ENCODE data around the gene ETS1.

ETS1 gene

DNA sequence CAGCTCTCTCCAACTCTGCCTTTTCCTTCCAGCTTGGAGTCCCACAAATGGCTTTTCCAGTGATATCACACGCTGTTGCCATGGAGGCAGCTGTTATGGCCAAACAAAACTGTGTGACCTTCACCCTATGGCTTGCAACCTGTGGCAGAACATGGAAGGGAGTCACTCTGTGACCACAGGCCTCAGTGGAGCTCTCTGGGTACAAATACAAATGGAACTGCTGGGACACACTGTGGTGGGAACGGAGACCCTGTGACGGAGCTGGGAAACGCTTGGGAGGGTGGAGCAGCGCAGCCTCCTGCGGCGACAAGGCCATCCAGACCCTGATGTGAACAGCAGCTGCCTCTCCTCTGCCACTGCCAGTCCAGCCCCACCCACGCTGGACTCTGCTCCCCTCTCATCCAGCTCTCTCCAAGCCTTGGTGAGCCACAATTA lies 162.5 kb downstream of the ETS1 start:
- TF ChIP-seq, protein P1, sequence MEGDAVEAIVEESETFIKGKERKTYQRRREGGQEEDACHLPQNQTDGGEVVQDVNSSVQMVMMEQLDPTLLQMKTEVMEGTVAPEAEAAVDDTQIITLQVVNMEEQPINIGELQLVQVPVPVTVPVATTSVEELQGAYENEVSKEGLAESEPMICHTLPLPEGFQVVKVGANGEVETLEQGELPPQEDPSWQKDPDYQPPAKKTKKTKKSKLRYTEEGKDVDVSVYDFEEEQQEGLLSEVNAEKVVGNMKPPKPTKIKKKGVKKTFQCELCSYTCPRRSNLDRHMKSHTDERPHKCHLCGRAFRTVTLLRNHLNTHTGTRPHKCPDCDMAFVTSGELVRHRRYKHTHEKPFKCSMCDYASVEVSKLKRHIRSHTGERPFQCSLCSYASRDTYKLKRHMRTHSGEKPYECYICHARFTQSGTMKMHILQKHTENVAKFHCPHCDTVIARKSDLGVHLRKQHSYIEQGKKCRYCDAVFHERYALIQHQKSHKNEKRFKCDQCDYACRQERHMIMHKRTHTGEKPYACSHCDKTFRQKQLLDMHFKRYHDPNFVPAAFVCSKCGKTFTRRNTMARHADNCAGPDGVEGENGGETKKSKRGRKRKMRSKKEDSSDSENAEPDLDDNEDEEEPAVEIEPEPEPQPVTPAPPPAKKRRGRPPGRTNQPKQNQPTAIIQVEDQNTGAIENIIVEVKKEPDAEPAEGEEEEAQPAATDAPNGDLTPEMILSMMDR (IDR thresholded peaks at IDR 0.05; ENCODE audit: borderline replicate concordance, insufficient read depth, low read depth, low read length) = no peak
- no peak overlapping the region for H3K4me3 ChIP-seq (ENCODE audit: low read depth, low read length)

GRCh38 chr11:128424271-128424711 lies 163.1 kb downstream of the ETS1 start:
- H3K4me3 ChIP-seq (ENCODE audit: low read depth, low read length) = no peak overlapping the region
- TF ChIP-seq, protein P1 (IDR thresholded peaks at IDR 0.05; ENCODE audit: borderline replicate concordance, insufficient read depth, low read depth, low read length) = no peak

DNA sequence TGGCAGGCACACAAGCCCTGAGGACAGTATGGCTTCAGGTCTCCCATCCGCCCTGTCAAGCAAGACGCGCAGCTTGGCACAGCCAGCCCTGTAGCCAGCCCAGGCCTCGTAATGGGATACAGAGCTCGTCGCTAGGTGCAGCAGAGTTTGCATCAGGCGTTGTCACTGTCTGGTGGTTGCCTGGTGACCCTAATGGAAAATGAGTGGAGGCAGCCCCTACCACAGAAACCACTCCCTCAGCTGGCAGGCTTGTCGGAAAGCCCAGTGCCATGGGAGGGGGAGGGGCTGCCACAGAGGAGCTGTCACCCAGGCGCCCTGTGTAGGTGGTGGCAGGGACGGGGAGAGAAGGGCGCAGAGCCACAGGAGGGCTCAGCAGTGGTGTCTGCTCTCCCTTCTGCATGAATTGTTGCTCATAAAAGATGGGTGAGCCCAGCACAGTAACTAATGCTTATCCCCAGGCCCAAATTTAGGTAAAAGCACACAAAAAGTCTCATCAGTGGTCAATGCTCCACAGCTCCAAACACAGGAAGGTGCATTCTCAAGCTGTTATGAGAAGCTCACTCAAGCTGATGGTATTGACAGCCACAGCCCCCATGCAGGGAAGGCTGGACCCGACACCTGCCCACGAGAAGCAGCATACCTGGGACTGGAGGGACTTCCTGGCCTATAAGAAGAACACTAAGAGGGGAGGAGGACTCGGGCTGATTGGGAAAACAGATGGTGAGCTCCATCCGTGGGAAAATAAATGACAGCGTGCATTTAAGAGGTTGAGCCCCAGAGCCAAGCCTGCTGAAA lies 164.6 kb downstream of the ETS1 start:
- TF ChIP-seq, protein P1 (IDR thresholded peaks at IDR 0.05; ENCODE audit: borderline replicate concordance, insufficient read depth, low read depth, low read length) = no peak

GRCh38 chr11:128421577-128422330 lies 165.6 kb downstream of the ETS1 start:
- no peak overlapping the region for H3K4me3 ChIP-seq (ENCODE audit: low read depth, low read length)
- TF ChIP-seq, protein P1 (IDR thresholded peaks at IDR 0.05; ENCODE audit: borderline replicate concordance, insufficient read depth, low read depth, low read length) = no peak

More for the DNA sequence above, 164.6 kb downstream of the ETS1 start:
- H3K4me3 ChIP-seq (ENCODE audit: low read depth, low read length) = no peak overlapping the region

- TF ChIP-seq, protein P1 (IDR thresholded peaks at IDR 0.05; ENCODE audit: borderline replicate concordance, insufficient read depth, low read depth, low read length) = no peak
- H3K4me3 ChIP-seq (ENCODE audit: low read depth, low read length) = no peak overlapping the region
Observed at GRCh38 chr11:128420951-128421350, 166.4 kb downstream of the ETS1 start.

DNA sequence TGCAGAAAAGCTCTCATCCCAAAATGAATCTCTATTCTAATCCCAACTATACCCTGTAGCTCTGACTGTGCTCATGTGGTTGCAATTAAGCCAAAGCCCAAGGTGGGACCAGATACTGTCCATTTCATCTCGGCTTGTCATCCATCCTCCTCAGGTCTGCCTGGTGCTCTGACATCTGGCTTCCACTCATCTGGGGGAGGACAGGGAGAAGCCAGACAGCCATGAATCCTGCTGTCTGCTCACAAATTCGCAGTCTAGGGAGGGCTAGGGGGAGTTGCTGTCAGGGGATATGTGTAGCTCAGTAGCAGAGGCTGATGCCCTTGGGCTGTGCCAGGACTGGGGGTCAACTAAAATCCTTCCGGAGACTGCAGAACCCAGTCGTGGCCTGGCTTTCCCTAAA lies 167.1 kb downstream of the ETS1 start:
- H3K4me3 ChIP-seq (ENCODE audit: low read depth, low read length) = no peak overlapping the region
- TF ChIP-seq, protein P1 (IDR thresholded peaks at IDR 0.05; ENCODE audit: borderline replicate concordance, insufficient read depth, low read depth, low read length) = no peak

All from GM12875 (cell line).